HepG2 (cell line): ENCODE results near the gene SOAT2. TPM values are rescaled to one million over a fixed set of nuclear protein-coding genes. Genes with fewer than 3 reads are reported as not detected.

Source experiments
- ARID3A ChIP-seq: IDR thresholded peaks from 2 replicates; pipeline ENCODE4 v1.6.1; 2012; ENCODE audit warnings: low read depth, low read length, improper control_type of control experiment
- CREM ChIP-seq, 2 experiments: sonication (generic) in 1 of 2; formaldehyde crosslinking in 1 of 2; IDR thresholded peaks; 2 replicates each; pipeline versions ENCODE4 v1.4.0 to v1.6.1; 2016 to 2020; ENCODE audit warnings: antibody characterized with exemption in 1 of 2, mild to moderate bottlenecking in 1 of 2, missing genetic modification reagents in 1 of 2
- EHMT2 ChIP-seq: fragments of 200-600 bp; sonication (generic); IDR thresholded peaks from 2 replicates; pipeline ENCODE4 v1.7.0; 2017; ENCODE audit warnings: antibody characterized with exemption, low read depth, low read length, borderline replicate concordance
- ERF ChIP-seq: IDR thresholded peaks from 2 replicates; pipeline ENCODE4 v1.6.1; 2018; ENCODE audit warnings: missing biosample characterization, missing genetic modification reagents
- FOSL2 ChIP-seq: sonication (generic); formaldehyde crosslinking; IDR thresholded peaks from 2 replicates; pipeline ENCODE4 v1.4.0; 2020; ENCODE audit warnings: missing genetic modification reagents
- HOXA9 ChIP-seq: sonication (generic); formaldehyde crosslinking; IDR thresholded peaks from 2 replicates; pipeline ENCODE4 v1.8.1; 2022; ENCODE audit warnings: missing genetic modification reagents, mild to moderate bottlenecking, moderate library complexity, borderline replicate concordance
- JUNB ChIP-seq: sonication (generic); formaldehyde crosslinking; IDR thresholded peaks from 2 replicates; pipeline ENCODE4 v1.8.0; 2022; ENCODE audit warnings: missing genetic modification reagents, mild to moderate bottlenecking, borderline replicate concordance
- KAT8 ChIP-seq: IDR thresholded peaks from 2 replicates; pipeline ENCODE4 v1.6.1; 2016; ENCODE audit warnings: missing genetic modification reagents, missing compliant biosample characterization
- KMT2A ChIP-seq: sonication (generic); formaldehyde crosslinking; IDR thresholded peaks from 2 replicates; pipeline ENCODE4 v1.4.0; 2020; ENCODE audit warnings: missing genetic modification reagents
- NFATC3 ChIP-seq: sonication (generic); formaldehyde crosslinking; IDR thresholded peaks from 2 replicates; pipeline ENCODE4 v1.5.1; 2020; ENCODE audit warnings: mild to moderate bottlenecking, missing genetic modification reagents
- PHF8 ChIP-seq: sonication (generic); formaldehyde crosslinking; IDR thresholded peaks from 2 replicates; pipeline ENCODE4 v1.5.0; 2020; ENCODE audit warnings: missing genetic modification reagents
- RELA ChIP-seq: sonication (generic); formaldehyde crosslinking; IDR thresholded peaks from 2 replicates; pipeline ENCODE4 v1.4.0; 2020; ENCODE audit warnings: missing genetic modification reagents
- SNAPC2 ChIP-seq: sonication (generic); formaldehyde crosslinking; IDR thresholded peaks from 2 replicates; pipeline ENCODE4 v1.8.1; 2022; ENCODE audit warnings: mild to moderate bottlenecking, missing genetic modification reagents
- TRIM22 ChIP-seq: fragments of 450-650 bp; IDR thresholded peaks from 2 replicates; pipeline ENCODE4 v1.6.1; 2017
- ZBTB7B ChIP-seq: sonication (generic); formaldehyde crosslinking; IDR thresholded peaks from 2 replicates; pipeline ENCODE4 v1.4.0; 2020; ENCODE audit warnings: missing genetic modification reagents
- ZFP37 ChIP-seq: sonication (generic); formaldehyde crosslinking; IDR thresholded peaks from 2 replicates; pipeline ENCODE4 v1.4.0; 2020; ENCODE audit warnings: missing genetic modification reagents, borderline replicate concordance
- ZNF225 ChIP-seq: sonication (generic); formaldehyde crosslinking; IDR thresholded peaks from 2 replicates; pipeline ENCODE4 v1.4.0; 2020; ENCODE audit warnings: mild to moderate bottlenecking, missing genetic modification reagents
- ZNF451 ChIP-seq: sonication (generic); formaldehyde crosslinking; IDR thresholded peaks from 2 replicates; pipeline ENCODE4 v1.5.0; 2020; ENCODE audit warnings: mild to moderate bottlenecking, missing genetic modification reagents
- ZNF598 ChIP-seq: sonication (generic); formaldehyde crosslinking; IDR thresholded peaks from 2 replicates; pipeline ENCODE4 v1.5.1; 2020; ENCODE audit warnings: mild to moderate bottlenecking, missing genetic modification reagents, borderline replicate concordance
- ZNF883 ChIP-seq: sonication (generic); formaldehyde crosslinking; IDR thresholded peaks from 2 replicates; pipeline ENCODE4 v1.5.1; 2020; ENCODE audit warnings: mild to moderate bottlenecking, missing genetic modification reagents; ENCODE audit errors: not compliant biosample characterization
- ZSCAN30 ChIP-seq: sonication (generic); formaldehyde crosslinking; IDR thresholded peaks from 2 replicates; pipeline ENCODE4 v1.5.0; 2020; ENCODE audit warnings: mild to moderate bottlenecking, missing genetic modification reagents
- polyA plus RNA-seq, 8 experiments: library from polyadenylated mRNA; depleted of rRNA in 3 of 8; stranded (reverse) in 7 of 8; unstranded in 1 of 8; fragments of >200 nt; fragmentation: Illumina TruSeq in 4 of 8; extraction: Trizol in 4 of 8; gene quantifications; 2 replicates each; pipeline versions ENCODE4 v1.2.1 to v1.2.3, GENCODE V29; 2011 to 2016; ENCODE audit warnings: low read depth in 4 of 8, missing spikeins in 1 of 8, mixed read lengths in 1 of 8; ENCODE audit not compliant: insufficient read depth in 1 of 8
- total RNA-seq, 5 experiments: library from RNA; depleted of rRNA; stranded (reverse); fragments of >200 nt; fragmentation: Illumina TruSeq; extraction: Trizol; gene quantifications; 2 replicates each; pipeline ENCODE4 v1.2.3, GENCODE V29; 2016; ENCODE audit warnings: low read depth in 1 of 5
- TF ChIP-seq, protein P1 (sequence below): sonication (generic); formaldehyde crosslinking; IDR thresholded peaks from 2 replicates; pipeline ENCODE4 v1.5.0; 2020; ENCODE audit warnings: mild to moderate bottlenecking, missing genetic modification reagents, moderate library complexity
- TF ChIP-seq, protein P2 (sequence below): IDR thresholded peaks from 2 replicates; pipeline ENCODE4 v1.6.1; 2018; ENCODE audit warnings: missing genetic modification reagents

SOAT2 gene
- total and polyA plus RNA-seq, 2 of the 13 experiments (the other 11 are each of a cell fraction or from before 2014, with no cell fraction given): 14.9 to 108 TPM

DNA sequence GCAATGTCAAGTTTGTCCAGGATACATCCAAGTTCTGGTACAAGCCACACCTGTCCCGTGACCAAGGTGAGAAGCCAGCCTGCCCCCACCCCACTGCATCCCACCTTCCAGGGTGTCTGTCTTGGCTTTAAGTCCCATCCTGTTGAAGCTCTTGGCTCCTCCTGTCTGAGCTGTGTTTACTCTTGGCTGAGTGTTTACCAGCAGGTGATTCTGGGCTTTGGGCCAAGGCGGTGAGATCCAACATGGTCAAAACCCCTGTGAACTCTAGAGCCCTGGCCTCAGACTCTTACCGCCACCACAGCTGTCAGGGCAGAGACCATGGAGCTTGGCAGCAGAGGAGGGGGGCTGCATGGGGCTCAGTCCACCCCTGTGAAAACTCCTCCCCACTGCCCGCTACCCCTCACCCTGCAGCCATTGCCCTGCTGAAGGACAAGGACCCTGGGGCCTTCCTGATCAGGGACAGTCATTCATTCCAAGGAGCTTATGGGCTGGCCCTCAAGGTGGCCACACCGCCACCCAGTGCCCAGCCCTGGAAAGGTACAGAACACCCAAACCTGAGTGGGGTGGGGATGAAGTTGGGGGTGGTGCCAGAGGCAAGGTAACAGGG lies 41.8 kb upstream of the SOAT2 start (continued):
- TF ChIP-seq TRIM22 (no peak), ZNF225 (no peak; the same call in 1 of the 2 replicates), EHMT2 (no peak), ZFP37 (CRISPR knock-in tag) (no peak), JUNB (CRISPR knock-in tag) (no peak), RELA (CRISPR knock-in tag) (no peak), FOSL2 (CRISPR knock-in tag) (peak; percentile 53; the same call in 1 of the 2 replicates), SNAPC2 (CRISPR knock-in tag) (0 out of 2 replicates have a peak, but pooled peaks have one; percentile 34), ARID3A (no peak), ERF (CRISPR knock-in tag) (no peak), CREM (IDR thresholded peaks at IDR 0.05) (peak; percentile 48; the same call in 1 of the 2 replicates), CREM (CRISPR knock-in tag; IDR thresholded peaks at IDR 0.05) (no peak), PHF8 (peak; percentile 27; the same call in 1 of the 2 replicates), NFATC3 (CRISPR knock-in tag) (no peak), ZBTB7B (CRISPR knock-in tag) (no peak), ZNF451 (CRISPR knock-in tag) (no peak), ZNF883 (CRISPR knock-in tag) (no peak), HOXA9 (CRISPR knock-in tag) (no peak), ZNF598 (CRISPR knock-in tag) (no peak), KAT8 (CRISPR knock-in tag) (peak; percentile 47; the same call in 1 of the 2 replicates), ZSCAN30 (CRISPR knock-in tag) (no peak), KMT2A (CRISPR knock-in tag) (no peak)
- TF ChIP-seq, protein P1, sequence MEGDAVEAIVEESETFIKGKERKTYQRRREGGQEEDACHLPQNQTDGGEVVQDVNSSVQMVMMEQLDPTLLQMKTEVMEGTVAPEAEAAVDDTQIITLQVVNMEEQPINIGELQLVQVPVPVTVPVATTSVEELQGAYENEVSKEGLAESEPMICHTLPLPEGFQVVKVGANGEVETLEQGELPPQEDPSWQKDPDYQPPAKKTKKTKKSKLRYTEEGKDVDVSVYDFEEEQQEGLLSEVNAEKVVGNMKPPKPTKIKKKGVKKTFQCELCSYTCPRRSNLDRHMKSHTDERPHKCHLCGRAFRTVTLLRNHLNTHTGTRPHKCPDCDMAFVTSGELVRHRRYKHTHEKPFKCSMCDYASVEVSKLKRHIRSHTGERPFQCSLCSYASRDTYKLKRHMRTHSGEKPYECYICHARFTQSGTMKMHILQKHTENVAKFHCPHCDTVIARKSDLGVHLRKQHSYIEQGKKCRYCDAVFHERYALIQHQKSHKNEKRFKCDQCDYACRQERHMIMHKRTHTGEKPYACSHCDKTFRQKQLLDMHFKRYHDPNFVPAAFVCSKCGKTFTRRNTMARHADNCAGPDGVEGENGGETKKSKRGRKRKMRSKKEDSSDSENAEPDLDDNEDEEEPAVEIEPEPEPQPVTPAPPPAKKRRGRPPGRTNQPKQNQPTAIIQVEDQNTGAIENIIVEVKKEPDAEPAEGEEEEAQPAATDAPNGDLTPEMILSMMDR (CRISPR knock-in tag): peak; percentile 69
- TF ChIP-seq, protein P2, sequence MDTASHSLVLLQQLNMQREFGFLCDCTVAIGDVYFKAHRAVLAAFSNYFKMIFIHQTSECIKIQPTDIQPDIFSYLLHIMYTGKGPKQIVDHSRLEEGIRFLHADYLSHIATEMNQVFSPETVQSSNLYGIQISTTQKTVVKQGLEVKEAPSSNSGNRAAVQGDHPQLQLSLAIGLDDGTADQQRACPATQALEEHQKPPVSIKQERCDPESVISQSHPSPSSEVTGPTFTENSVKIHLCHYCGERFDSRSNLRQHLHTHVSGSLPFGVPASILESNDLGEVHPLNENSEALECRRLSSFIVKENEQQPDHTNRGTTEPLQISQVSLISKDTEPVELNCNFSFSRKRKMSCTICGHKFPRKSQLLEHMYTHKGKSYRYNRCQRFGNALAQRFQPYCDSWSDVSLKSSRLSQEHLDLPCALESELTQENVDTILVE (CRISPR knock-in tag): no peak; the same call in 1 of the 2 replicates
